HFFc6 (cell line): Measurements from ENCODE around the gene PIGQ. TPM values are rescaled to one million over a fixed set of nuclear protein-coding genes. Genes with fewer than 3 reads are reported as not detected.

ENCODE experiments used
- DNase-seq: peaks from one replicate; pipeline ENCODE4 v3.0.0-alpha.2; 2018
- H3K27ac Mint-ChIP-seq: 2 replicates; pipeline ENCODE4 v1.8.0; 2020; ENCODE audit warnings: mild to moderate bottlenecking, mixed read lengths
- H3K27me3 Mint-ChIP-seq: 2 replicates; pipeline ENCODE4 v1.8.0; 2021; ENCODE audit warnings: mild to moderate bottlenecking, moderate library complexity, mixed read lengths; ENCODE audit not compliant: insufficient read depth
- H3K36me3 Mint-ChIP-seq: 2 replicates; pipeline ENCODE4 v1.8.0; 2021; ENCODE audit warnings: low read depth, mixed read lengths
- H3K4me1 Mint-ChIP-seq: 2 replicates; pipeline ENCODE4 v1.8.0; 2020; ENCODE audit warnings: low read depth, mixed read lengths
- H3K4me3 Mint-ChIP-seq: 2 replicates; pipeline ENCODE4 v1.8.0; 2020; ENCODE audit warnings: mild to moderate bottlenecking, moderate library complexity, mixed read lengths
- H3K9me3 Mint-ChIP-seq: 2 replicates; pipeline ENCODE4 v1.8.0; 2020; ENCODE audit warnings: mild to moderate bottlenecking, mixed read lengths
- total RNA-seq, 6 experiments: library from RNA; stranded (reverse); fragmentation: NEBNext Ultra II Directional; extraction: Animal tissue kit (Norgen Biotek cat#: 25700); gene quantifications; 2 replicates in 1 of 6; 3 replicates in 5 of 6; pipeline ENCODE4 v1.2.3, GENCODE V29; 2021
- TF ChIP-seq, protein P1 (sequence below): fragments of 200-600 bp; sonication (generic); IDR thresholded peaks from 2 replicates; pipeline ENCODE4 v1.5.0; 2021; ENCODE audit warnings: antibody characterized with exemption, mild to moderate bottlenecking

The PIGQ gene
- total RNA-seq, 6 experiments from 2014 or later = 30.4 to 39.5 (median 35.4) TPM

GRCh38 chr16:590815-591200, 21.0 kb downstream of the PIGQ start:
- no peaks in the 10 kb centered on the region for H3K9me3 Mint-ChIP-seq
- peaks cover 34% of the 10 kb centered on the region for H3K4me1 Mint-ChIP-seq
- H3K27ac Mint-ChIP-seq = peak overlapping the region; percentile 42
- H3K4me3 Mint-ChIP-seq = peak overlapping the region; percentile 91
- no peak for DNase-seq
- H3K27me3 Mint-ChIP-seq = peaks cover 8% of the 10 kb centered on the region
- TF ChIP-seq, protein P1, sequence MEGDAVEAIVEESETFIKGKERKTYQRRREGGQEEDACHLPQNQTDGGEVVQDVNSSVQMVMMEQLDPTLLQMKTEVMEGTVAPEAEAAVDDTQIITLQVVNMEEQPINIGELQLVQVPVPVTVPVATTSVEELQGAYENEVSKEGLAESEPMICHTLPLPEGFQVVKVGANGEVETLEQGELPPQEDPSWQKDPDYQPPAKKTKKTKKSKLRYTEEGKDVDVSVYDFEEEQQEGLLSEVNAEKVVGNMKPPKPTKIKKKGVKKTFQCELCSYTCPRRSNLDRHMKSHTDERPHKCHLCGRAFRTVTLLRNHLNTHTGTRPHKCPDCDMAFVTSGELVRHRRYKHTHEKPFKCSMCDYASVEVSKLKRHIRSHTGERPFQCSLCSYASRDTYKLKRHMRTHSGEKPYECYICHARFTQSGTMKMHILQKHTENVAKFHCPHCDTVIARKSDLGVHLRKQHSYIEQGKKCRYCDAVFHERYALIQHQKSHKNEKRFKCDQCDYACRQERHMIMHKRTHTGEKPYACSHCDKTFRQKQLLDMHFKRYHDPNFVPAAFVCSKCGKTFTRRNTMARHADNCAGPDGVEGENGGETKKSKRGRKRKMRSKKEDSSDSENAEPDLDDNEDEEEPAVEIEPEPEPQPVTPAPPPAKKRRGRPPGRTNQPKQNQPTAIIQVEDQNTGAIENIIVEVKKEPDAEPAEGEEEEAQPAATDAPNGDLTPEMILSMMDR = no peak
- peaks cover 4% of the 10 kb centered on the region; the same call in 1 of the 2 replicates for H3K36me3 Mint-ChIP-seq

DNA sequence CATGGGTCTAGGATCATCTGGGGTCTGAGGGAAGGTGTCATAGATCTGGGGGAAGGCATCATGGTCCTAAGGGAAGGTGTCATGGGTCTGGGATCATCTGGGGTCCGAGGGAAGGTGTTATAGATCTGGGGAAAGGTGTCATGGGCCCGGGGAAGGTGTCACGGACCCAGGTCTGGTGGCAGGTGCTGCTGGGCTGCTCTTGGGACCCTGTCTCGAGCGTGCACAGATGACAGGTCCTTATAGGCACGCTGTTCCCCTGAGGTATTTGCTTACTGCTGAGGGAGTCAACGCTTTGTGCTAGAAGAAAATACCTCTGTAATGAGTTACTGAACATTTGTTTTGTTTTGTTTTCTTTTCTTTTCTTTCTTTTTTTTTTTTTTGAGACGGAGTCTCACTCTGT, 21.5 kb downstream of the PIGQ start:
- TF ChIP-seq, protein P1 = no peak
- H3K27ac Mint-ChIP-seq = peak overlapping the region; percentile 42; the same call in 1 of the 2 replicates
- H3K4me3 Mint-ChIP-seq = peak overlapping the region; percentile 91
- no peaks in the 10 kb centered on the region for H3K9me3 Mint-ChIP-seq
- H3K27me3 Mint-ChIP-seq = peaks cover 7% of the 10 kb centered on the region
- peaks cover 4% of the 10 kb centered on the region; the same call in 1 of the 2 replicates for H3K36me3 Mint-ChIP-seq
- peaks cover 30% of the 10 kb centered on the region for H3K4me1 Mint-ChIP-seq
- DNase-seq = no peak

DNA sequence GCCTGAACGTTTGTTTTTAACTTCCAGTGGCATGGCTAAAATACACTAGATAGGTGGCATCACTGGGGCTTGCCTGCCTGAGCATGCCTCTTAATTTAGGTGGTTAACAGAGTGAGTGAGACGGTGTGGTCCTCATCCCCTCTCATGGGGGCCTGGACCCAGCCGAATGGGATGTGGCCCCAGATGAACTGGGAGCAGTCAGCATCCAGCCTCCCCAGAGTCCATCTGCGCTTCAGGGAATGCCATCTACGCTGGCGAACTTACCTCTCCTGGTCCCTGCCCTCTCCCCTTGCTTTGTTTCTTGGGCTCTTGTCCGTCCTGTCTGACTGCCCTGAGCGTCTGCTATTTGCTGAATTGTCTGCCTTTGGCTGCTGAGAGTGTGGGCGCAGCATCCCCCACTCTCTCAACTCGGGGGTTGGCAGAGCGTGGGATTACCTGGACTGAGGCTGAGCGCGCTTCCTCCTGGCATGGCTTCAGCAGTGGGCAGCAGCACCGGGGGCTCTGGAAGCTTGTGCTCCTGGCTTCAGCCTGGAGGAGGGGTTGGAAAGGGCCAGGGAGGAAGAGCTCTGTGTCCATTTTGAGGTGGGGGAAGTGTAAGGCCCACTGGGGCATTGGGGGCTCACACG, 22.2 kb downstream of the PIGQ start:
- Mint-ChIP-seq H3K36me3 (peaks cover 12% of the 10 kb centered on the region), H3K9me3 (no peaks in the 10 kb centered on the region), H3K4me1 (peaks cover 25% of the 10 kb centered on the region), H3K27ac (no peak overlapping the region), H3K4me3 (peak overlapping the region; percentile 91), H3K27me3 (peaks cover 7% of the 10 kb centered on the region)
- TF ChIP-seq, protein P1 = no peak
- DNase-seq = no peak

DNA sequence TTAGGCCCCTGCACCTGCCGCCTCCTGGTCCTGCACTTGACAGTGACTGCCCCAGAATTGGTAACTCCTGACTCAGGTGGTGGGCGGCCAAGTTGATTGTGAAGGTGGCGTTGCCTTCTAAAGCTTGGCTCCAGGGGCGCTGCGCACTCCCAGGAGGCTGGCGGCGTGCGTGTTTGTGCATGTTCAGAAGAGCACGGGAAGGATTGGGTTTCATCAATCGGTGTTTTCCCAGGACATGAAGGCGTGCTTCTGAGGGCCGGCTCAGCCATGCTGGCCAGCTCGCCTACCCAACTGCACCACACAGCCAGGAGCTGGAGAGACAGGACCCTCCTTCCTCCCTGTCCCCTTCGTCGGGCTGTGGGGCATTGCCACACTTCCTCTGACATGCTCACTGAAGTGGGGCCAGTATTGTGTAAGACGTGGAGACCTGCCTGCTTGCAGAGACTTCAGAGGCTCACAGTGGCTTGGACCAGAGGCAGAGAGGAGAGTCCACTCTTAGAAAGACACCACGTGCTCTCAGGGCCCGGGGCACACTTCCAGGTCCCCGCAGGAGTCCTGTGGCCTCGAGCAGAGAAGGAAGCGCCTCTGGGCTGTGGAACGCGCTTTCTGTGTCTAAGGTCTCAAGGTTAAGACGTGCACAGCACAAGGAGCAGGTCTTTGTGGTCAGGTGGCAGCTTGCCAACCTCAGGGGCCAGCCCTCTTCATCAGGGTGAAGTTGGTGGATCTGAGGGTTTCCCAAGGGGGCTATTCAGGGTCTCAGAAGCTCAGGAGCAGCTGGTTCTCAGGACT, 22.9 kb downstream of the PIGQ start:
- Mint-ChIP-seq H3K4me3 (no peak overlapping the region), H3K27ac (no peak overlapping the region)

DNA sequence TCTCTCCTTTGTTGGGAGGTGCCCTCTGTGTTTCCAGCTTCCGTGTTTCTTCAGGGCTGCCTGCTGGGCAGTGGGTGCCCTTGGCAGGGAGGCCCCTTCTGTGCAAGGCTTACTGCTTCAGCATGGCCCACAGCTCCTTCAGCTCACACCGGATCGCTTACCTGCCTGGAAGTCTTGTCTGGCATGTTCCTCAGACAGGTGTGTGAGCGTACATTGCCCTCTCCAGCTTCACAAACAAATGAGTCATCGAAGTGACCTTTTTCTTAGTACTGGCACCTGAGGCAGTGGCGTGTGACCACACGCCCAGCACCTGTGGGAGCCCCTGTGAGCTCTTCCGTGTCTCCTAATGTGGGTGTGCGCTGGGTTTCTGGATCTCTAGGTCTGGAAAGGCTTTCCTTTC, 23.6 kb downstream of the PIGQ start:
- H3K27ac Mint-ChIP-seq = no peak overlapping the region
- H3K4me1 Mint-ChIP-seq = peaks cover 18% of the 10 kb centered on the region
- H3K27me3 Mint-ChIP-seq = peaks cover 5% of the 10 kb centered on the region
- TF ChIP-seq, protein P1 = no peak
- no peak for DNase-seq
- no peaks in the 10 kb centered on the region for H3K9me3 Mint-ChIP-seq
- no peak overlapping the region for H3K4me3 Mint-ChIP-seq
- peaks cover 9% of the 10 kb centered on the region for H3K36me3 Mint-ChIP-seq

More for the DNA sequence above, 22.9 kb downstream of the PIGQ start:
- H3K9me3 Mint-ChIP-seq = no peaks in the 10 kb centered on the region
- DNase-seq = no peak
- H3K36me3 Mint-ChIP-seq = peaks cover 9% of the 10 kb centered on the region
- H3K4me1 Mint-ChIP-seq = peaks cover 19% of the 10 kb centered on the region
- TF ChIP-seq, protein P1 = no peak
- peaks cover 5% of the 10 kb centered on the region for H3K27me3 Mint-ChIP-seq
